ENCODE results near the gene CSTPP1. TPM values are rescaled to one million over a fixed set of nuclear protein-coding genes. Genes with fewer than 3 reads are reported as not detected.

CSTPP1 gene
- total RNA-seq, 2 experiments from 2014 or later, result 12.8 to 14.4 TPM

DNA sequence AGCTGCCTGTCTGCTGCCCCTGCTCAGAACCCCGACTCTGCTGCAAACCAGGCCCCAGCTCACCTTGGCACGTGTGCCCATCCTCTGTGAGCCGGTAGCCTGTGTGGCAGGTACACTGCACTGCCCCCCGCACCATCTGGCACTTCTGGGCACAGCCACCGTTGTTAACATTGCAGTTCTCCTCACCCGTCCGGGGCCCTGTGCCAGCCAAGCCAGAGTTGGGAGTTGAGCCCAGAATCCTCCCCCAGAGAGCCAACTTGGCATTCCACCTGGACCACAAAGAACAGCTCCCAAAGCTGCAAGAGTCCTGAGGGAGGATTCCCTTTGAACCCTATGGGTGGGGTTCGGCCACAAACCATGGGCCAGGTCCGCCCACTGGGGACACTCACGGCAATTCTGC lies 40.7 kb upstream of the CSTPP1 start:
- Mint-ChIP-seq H3K27me3 (no peaks in the 10 kb centered on the region), H3K4me3 (no peak overlapping the region), H3K4me1 (ENCODE audit: low read depth) (no peaks in the 10 kb centered on the region), H3K9me3 (no peaks in the 10 kb centered on the region), H3K27ac (no peak overlapping the region), H3K36me3 (ENCODE audit: low read depth) (no peaks in the 10 kb centered on the region)
- POLR2A ChIA-PET, result no interaction called here
- intact Hi-C loops (cut with micrococcal nuclease), result no loop called here
- no peak for ATAC-seq
- TF ChIP-seq, protein P1, sequence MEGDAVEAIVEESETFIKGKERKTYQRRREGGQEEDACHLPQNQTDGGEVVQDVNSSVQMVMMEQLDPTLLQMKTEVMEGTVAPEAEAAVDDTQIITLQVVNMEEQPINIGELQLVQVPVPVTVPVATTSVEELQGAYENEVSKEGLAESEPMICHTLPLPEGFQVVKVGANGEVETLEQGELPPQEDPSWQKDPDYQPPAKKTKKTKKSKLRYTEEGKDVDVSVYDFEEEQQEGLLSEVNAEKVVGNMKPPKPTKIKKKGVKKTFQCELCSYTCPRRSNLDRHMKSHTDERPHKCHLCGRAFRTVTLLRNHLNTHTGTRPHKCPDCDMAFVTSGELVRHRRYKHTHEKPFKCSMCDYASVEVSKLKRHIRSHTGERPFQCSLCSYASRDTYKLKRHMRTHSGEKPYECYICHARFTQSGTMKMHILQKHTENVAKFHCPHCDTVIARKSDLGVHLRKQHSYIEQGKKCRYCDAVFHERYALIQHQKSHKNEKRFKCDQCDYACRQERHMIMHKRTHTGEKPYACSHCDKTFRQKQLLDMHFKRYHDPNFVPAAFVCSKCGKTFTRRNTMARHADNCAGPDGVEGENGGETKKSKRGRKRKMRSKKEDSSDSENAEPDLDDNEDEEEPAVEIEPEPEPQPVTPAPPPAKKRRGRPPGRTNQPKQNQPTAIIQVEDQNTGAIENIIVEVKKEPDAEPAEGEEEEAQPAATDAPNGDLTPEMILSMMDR (IDR thresholded peaks at IDR 0.05), result no peak
- no peak for DNase-seq
- CTCF ChIA-PET, result interaction anchor here (0.5 to 2.3 kb wide), 7 partner anchors 239 to 279 kb away, joined by 3 to 9 read pairs (median 4); partner anchors contain the start of genes ATG13 and HARBI1

DNA sequence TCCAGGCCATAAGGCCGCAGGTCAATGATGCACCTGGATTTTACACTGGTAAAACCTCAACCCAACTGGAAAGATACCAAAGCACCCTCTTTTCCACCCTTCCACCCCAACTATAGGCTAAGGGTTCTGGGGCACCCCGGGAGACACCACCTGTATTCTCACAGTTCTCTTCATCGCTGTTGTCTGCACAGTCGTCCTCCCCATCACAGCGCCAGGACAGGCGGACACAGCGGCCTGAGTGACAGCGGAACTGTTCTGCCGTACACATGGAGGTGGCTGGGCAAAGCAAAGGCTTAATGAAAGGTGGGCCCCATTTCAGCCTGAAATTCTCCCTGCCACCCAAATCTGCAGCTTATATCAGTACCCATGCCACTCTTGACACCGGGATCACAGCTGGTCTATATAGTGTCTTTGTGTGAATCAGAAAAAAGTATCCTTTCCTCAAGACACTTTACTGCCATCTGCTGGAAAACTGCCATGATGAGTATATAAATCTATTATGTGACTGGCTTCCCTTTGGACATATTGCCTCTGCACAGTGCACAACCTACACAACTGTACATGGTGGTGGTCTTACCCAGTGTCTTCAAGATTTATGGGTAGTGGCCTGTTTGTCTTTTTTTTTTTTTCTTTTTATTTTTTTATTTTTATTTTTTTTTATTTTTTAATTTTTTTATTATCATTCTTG lies 39.7 kb upstream of the CSTPP1 start:
- TF ChIP-seq, protein P1 (IDR thresholded peaks at IDR 0.05), result peak; percentile 35
- intact Hi-C loops (cut with micrococcal nuclease), result no loop called here
- H3K27ac Mint-ChIP-seq, result no peak overlapping the region
- no peaks in the 10 kb centered on the region for H3K4me1 Mint-ChIP-seq (ENCODE audit: low read depth)
- CTCF ChIA-PET, result interaction anchor here (0.9 to 1.4 kb wide), 5 partner anchors 16 to 264 kb away, joined by 3 to 4 read pairs (median 3); no protein-coding TSS in a partner anchor
- H3K4me3 Mint-ChIP-seq, result no peak overlapping the region
- no peak for ATAC-seq
- no peaks in the 10 kb centered on the region for H3K27me3 Mint-ChIP-seq
- POLR2A ChIA-PET, result no interaction called here
- no peaks in the 10 kb centered on the region for H3K9me3 Mint-ChIP-seq
- no peak for DNase-seq
- no peaks in the 10 kb centered on the region for H3K36me3 Mint-ChIP-seq (ENCODE audit: low read depth)

DNA sequence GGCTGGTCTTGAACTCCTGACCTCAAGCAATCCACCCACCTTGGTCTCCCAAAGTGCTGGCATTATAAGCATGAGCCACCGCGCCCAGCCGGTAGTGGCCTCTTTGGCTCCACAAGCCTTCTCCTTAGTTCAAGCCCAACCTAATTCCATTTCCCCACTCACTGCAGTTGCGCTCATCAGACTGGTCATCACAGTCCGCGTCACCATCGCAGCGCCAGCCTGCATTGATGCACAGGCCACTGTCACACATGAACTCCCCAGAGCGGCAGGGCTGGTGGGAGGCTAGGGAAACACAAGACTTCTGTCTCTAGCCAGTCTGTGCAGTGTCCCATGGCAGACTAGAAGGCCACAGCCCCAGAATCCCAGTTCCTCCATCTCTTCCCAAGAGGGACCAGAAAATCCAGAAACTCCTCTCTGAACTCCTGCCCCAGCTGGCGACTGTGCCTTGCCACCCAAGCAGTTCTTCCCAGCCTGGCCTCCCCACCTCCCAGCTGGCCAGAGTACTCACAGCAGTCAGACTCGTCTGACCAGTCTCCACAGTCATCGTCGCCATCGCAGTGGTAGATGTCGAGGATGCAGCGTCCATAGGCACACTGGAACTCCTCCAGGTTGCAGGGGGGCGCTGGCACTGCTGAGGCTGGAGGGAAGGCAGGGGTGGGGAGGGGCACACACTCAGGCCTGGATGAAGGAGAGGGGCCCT lies 38.0 kb upstream of the CSTPP1 start:
- TF ChIP-seq, protein P1 (IDR thresholded peaks at IDR 0.05), result no peak
- DNase-seq, result no peak
- H3K27me3 Mint-ChIP-seq, result no peaks in the 10 kb centered on the region
- H3K27ac Mint-ChIP-seq, result no peak overlapping the region
- ChIA-PET CTCF (no interaction called here), POLR2A (no interaction called here)
- no peaks in the 10 kb centered on the region for H3K9me3 Mint-ChIP-seq
- intact Hi-C loops (cut with micrococcal nuclease), result no loop called here
- no peaks in the 10 kb centered on the region for H3K4me1 Mint-ChIP-seq (ENCODE audit: low read depth)
- no peaks in the 10 kb centered on the region for H3K36me3 Mint-ChIP-seq (ENCODE audit: low read depth)
- no peak for ATAC-seq
- H3K4me3 Mint-ChIP-seq, result no peak overlapping the region

DNA sequence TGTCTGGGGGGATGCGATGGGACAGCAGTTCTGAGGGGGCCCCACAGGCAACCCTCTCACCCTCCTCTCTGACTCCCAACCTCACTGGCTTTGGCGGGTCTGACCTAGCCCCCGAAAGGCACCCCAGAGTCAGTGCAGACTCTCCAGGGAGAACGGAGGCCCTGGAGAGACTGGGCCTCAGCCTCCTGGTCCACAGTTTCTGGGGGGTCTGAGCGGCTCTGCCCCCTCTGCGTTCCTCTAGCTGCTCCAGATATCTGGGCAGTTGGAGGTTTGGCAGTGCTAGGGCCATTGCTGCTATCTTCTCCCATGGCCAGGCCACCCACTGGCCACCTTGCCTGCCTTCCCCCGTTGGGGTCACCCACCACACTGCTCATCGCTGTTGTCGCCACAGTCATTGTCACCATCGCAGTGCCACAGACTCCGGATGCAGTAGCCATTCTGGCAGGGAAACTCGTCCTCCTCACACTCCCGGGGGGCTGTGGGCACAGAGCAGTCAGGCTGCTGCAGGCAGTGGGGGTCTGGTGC lies 37.0 kb upstream of the CSTPP1 start:
- intact Hi-C loops (cut with micrococcal nuclease), result no loop called here
- H3K9me3 Mint-ChIP-seq, result no peaks in the 10 kb centered on the region
- no peak overlapping the region for H3K4me3 Mint-ChIP-seq
- no peaks in the 10 kb centered on the region for H3K36me3 Mint-ChIP-seq (ENCODE audit: low read depth)
- no peak for DNase-seq
- H3K27me3 Mint-ChIP-seq, result no peaks in the 10 kb centered on the region
- ATAC-seq, result no peak
- no peaks in the 10 kb centered on the region for H3K4me1 Mint-ChIP-seq (ENCODE audit: low read depth)
- ChIA-PET CTCF (no interaction called here), POLR2A (no interaction called here)
- H3K27ac Mint-ChIP-seq, result no peak overlapping the region
- TF ChIP-seq, protein P1 (IDR thresholded peaks at IDR 0.05), result no peak
